Kidney (tissue), 14 donors: Measurements from ENCODE around the gene ST6GALNAC6. TPM values are rescaled to one million over a fixed set of nuclear protein-coding genes. Genes with fewer than 3 reads are reported as not detected.

ENCODE experiments used
- DNase-seq, 5 donors: peaks; one replicate each; pipeline ENCODE4 v3.0.0-alpha.2; 2013 to 2020
- FAIRE-seq: peaks from 2 replicates; lab custom pipeline; 2012; peaks lifted over from hg19 to GRCh38; lab: Jason Lieb, UNC
- H3K27ac ChIP-seq, 2 donors: one replicate each; pipeline ENCODE4 v1.7.0; 2013; ENCODE audit warnings: low read depth in 2 of 2, low read length in 2 of 2, inconsistent platforms in 1 of 2
- H3K27me3 ChIP-seq: one replicate; pipeline ENCODE4 v1.7.1; 2013; ENCODE audit warnings: low read length, inconsistent platforms; ENCODE audit not compliant: control insufficient read depth, insufficient read depth
- H3K36me3 ChIP-seq, 3 donors: one replicate each; pipeline versions ENCODE4 v1.7.0 to v1.7.1; 2013; ENCODE audit warnings: low read length in 3 of 3, control low read depth in 1 of 3, inconsistent platforms in 1 of 3; ENCODE audit not compliant: insufficient read depth in 3 of 3, control insufficient read depth in 2 of 3
- H3K4me1 ChIP-seq, 3 donors: one replicate each; pipeline versions ENCODE4 v1.7.0 to v1.7.1; 2013; ENCODE audit warnings: low read length in 3 of 3, inconsistent platforms in 1 of 3, low read depth in 1 of 3; ENCODE audit not compliant: control insufficient read depth in 2 of 3, insufficient read depth in 2 of 3
- H3K4me3 ChIP-seq, 3 donors: one replicate each; pipeline versions ENCODE4 v1.7.0 to v1.8.1; 2013; ENCODE audit warnings: low read length in 3 of 3, control low read depth in 1 of 3, inconsistent platforms in 1 of 3
- H3K9ac ChIP-seq, 3 donors: one replicate each; pipeline versions ENCODE4 v1.7.0 to v1.7.1; 2013; ENCODE audit warnings: low read length in 3 of 3, control low read depth in 1 of 3, inconsistent platforms in 1 of 3
- H3K9me3 ChIP-seq, 3 donors: one replicate each; pipeline versions ENCODE4 v1.7.0 to v1.7.1; 2013; ENCODE audit warnings: low read length in 3 of 3, control low read depth in 1 of 3, inconsistent platforms in 1 of 3; ENCODE audit not compliant: control insufficient read depth in 2 of 3, insufficient read depth in 1 of 3
- intact Hi-C: fragments of 100-400 bp; cut with DNase I; formaldehyde crosslinking; loops from one replicate; pipeline ENCODE4 v1.11.1; 2022
- polyA plus RNA-seq: library from polyadenylated mRNA; stranded (reverse); fragments of 350-450 nt; fragmentation: Illumina TruSeq; extraction: RNeasy Lipid Tissue Mini Kit (QIAGEN cat#74804); gene quantifications from one replicate; pipeline ENCODE4 v1.2.3, GENCODE V29; 2014; ENCODE audit warnings: low read depth, low replicate concordance; ENCODE audit not compliant: insufficient read depth
- total RNA-seq: library from RNA; stranded (reverse); fragmentation: NEBNext Ultra II Directional; extraction: Animal tissue kit (Norgen Biotek cat#: 25700); gene quantifications from one replicate; pipeline ENCODE4 v1.2.1, GENCODE V29; 2021
- TF ChIP-seq, protein P1 (sequence below): IDR thresholded peaks from 3 replicates; pipeline ENCODE4 v1.5.1; 2012; ENCODE audit warnings: mild to moderate bottlenecking, moderate library complexity, borderline replicate concordance; ENCODE audit not compliant: insufficient read depth; ENCODE audit errors: extremely low read depth
- donor health status: control.
- donor health status: control.
- donor health status: control.
- donor health status: control.
- donor health status: control.
- donor health status: DM: yes; HTN: yes; CAD: no.
- donor health status: Normal renal cell carcinoma (clear cell type).

ST6GALNAC6 gene
- total and polyA plus RNA-seq, 2 donors from 2014 or later = 74.6 to 75.0 TPM

- Histone ChIP-seq H3K4me1 (peaks cover 0 to 20% (median 8%) of the 10 kb centered on the region in 3 donors), H3K9ac (peak within 1 kb of the TSS; percentile 47 to 75 (median 75)), H3K36me3 (no peaks in the 10 kb centered on the region), H3K27me3 (no peaks in the 10 kb centered on the region), H3K9me3 (no peaks in the 10 kb centered on the region), H3K27ac (no peak within 1 kb of the TSS), H3K4me3 (peak within 1 kb of the TSS; percentile 63 to 81 (median 75))
- peak; percentile 71 to 93 (median 86) for DNase-seq
- intact Hi-C loops = no loop called here
- TF ChIP-seq, protein P1, sequence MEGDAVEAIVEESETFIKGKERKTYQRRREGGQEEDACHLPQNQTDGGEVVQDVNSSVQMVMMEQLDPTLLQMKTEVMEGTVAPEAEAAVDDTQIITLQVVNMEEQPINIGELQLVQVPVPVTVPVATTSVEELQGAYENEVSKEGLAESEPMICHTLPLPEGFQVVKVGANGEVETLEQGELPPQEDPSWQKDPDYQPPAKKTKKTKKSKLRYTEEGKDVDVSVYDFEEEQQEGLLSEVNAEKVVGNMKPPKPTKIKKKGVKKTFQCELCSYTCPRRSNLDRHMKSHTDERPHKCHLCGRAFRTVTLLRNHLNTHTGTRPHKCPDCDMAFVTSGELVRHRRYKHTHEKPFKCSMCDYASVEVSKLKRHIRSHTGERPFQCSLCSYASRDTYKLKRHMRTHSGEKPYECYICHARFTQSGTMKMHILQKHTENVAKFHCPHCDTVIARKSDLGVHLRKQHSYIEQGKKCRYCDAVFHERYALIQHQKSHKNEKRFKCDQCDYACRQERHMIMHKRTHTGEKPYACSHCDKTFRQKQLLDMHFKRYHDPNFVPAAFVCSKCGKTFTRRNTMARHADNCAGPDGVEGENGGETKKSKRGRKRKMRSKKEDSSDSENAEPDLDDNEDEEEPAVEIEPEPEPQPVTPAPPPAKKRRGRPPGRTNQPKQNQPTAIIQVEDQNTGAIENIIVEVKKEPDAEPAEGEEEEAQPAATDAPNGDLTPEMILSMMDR = no peak
- no peak for FAIRE-seq
Observed at GRCh38 chr9:127877566-127877998, 21.8 kb downstream of the ST6GALNAC6 start, which contains the start of gene AK1. Gene AK1 (minus strand): TSS chr9:127877675. CDS start chr9:127874617, 3,058 bp downstream.

- Histone ChIP-seq H3K4me1 (peaks cover 0 to 20% (median 8%) of the 10 kb centered on the region in 3 donors), H3K4me3 (peak overlapping the region; percentile 36 to 77 (median 75)), H3K9ac (peak overlapping the region in 2 of 3 donors; percentile 39 to 75), H3K27ac (no peak overlapping the region), H3K9me3 (no peaks in the 10 kb centered on the region), H3K36me3 (no peaks in the 10 kb centered on the region), H3K27me3 (no peaks in the 10 kb centered on the region)
- intact Hi-C loops = no loop called here
- DNase-seq (peak in 1 of 5 donors; percentile 69), FAIRE-seq (no peak)
- TF ChIP-seq, protein P1 = no peak
Observed at GRCh38 chr9:127876764-127877562, 22.4 kb downstream of the ST6GALNAC6 start.

DNA sequence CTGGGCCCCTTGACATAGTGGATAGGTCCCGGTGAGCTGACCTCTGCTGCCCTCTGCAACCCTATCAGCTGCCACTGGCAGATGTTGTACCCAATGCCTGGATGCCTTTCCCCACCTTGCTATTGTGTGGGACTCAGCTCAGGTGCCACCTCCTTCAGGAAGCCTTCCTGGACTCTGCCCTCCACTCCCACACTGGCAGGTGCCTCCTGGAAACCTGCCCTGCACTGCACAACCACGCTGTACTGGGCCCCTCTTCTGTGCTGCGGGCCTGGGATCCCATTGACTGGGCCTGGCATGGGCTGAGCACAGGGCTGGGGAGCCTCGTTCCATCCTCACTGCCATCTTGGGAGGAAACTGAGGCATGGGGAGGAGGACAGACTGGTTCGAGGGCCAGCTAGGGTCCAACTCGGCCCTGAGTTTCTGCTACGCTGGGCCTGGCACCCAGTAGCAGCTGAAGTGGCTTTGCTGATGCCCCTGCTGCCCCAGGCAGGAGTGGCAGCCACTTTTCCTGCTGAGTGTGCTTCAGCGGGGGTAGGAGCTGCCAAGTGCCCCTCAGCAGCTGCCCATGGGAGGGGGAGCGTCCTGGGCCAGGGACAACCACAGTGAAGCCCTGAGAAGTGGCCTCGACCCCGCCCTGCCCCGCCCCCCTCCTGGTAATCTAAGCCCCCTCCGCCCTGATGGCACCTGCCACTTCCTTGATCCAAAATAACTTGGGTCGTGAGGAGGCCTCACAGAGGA lies 23.2 kb downstream of the ST6GALNAC6 start:
- peak in 1 of 5 donors; percentile 59 for DNase-seq
- Histone ChIP-seq H3K4me1 (peaks cover 0 to 20% (median 8%) of the 10 kb centered on the region in 3 donors), H3K4me3 (no peak overlapping the region), H3K9ac (no peak overlapping the region), H3K9me3 (no peaks in the 10 kb centered on the region), H3K27me3 (no peaks in the 10 kb centered on the region), H3K36me3 (no peaks in the 10 kb centered on the region), H3K27ac (no peak overlapping the region)
- TF ChIP-seq, protein P1 = no peak
- intact Hi-C loops = no loop called here
- FAIRE-seq = no peak
